ENCODE results near the gene LENG8. TPM values are rescaled to one million over a fixed set of nuclear protein-coding genes. Genes with fewer than 3 reads are reported as not detected.
A peak's percentile ranks its signal among the peaks of the same experiment; 100 is the strongest.

LENG8 gene
- total and polyA plus RNA-seq, 2 of the 13 experiments (the other 11 are each of a cell fraction or from before 2014, with no cell fraction given): 14.3 to 41.9 TPM

DNA sequence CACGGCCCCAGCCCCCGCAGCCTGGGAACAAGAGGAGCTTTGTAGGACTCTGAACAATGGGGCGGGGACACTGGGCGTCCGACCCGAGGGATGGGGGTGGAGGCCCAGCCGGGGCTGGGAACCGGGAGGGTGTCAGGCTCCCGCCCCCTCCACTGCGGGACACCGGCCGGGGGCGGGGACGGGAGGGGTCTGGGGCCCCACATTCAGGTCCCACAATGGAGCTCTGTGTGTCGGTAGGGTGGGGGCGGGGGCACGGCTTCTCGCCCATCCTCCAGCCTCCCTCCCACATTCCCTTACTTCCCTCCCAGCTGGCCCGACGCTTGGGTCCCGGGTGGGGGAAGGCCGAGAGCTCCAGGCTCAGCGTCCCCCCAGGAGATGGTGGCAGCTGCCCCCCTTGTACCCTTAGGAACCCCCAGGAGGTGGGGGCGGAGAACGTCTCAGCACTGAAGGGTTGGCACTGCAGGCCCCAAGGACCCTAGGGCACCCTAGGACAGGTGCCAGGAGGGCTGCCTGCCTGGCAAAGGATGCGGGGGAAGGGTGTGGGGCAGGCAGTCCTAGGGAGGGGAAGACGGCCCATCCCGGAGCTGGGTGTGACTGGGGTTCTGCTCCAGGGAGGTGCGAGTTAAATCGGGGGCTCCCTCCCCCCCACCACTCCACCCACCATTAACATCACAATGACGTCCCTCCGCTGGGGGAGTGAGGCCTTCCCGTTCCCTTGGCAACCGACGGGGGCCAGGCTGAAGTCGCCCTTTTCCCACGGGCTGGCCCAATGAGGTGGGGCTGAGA is 28.4 kb upstream of the LENG8 start (continued):
- TF ChIP-seq IRF1 (CRISPR knock-in tag; IDR thresholded peaks at IDR 0.05; ENCODE audit: low read depth): no peak
- TF ChIP-seq GATAD2A (CRISPR knock-in tag; IDR thresholded peaks at IDR 0.05): peak; percentile 45; the same call in 1 of the 2 replicates
- TF ChIP-seq, protein P1, sequence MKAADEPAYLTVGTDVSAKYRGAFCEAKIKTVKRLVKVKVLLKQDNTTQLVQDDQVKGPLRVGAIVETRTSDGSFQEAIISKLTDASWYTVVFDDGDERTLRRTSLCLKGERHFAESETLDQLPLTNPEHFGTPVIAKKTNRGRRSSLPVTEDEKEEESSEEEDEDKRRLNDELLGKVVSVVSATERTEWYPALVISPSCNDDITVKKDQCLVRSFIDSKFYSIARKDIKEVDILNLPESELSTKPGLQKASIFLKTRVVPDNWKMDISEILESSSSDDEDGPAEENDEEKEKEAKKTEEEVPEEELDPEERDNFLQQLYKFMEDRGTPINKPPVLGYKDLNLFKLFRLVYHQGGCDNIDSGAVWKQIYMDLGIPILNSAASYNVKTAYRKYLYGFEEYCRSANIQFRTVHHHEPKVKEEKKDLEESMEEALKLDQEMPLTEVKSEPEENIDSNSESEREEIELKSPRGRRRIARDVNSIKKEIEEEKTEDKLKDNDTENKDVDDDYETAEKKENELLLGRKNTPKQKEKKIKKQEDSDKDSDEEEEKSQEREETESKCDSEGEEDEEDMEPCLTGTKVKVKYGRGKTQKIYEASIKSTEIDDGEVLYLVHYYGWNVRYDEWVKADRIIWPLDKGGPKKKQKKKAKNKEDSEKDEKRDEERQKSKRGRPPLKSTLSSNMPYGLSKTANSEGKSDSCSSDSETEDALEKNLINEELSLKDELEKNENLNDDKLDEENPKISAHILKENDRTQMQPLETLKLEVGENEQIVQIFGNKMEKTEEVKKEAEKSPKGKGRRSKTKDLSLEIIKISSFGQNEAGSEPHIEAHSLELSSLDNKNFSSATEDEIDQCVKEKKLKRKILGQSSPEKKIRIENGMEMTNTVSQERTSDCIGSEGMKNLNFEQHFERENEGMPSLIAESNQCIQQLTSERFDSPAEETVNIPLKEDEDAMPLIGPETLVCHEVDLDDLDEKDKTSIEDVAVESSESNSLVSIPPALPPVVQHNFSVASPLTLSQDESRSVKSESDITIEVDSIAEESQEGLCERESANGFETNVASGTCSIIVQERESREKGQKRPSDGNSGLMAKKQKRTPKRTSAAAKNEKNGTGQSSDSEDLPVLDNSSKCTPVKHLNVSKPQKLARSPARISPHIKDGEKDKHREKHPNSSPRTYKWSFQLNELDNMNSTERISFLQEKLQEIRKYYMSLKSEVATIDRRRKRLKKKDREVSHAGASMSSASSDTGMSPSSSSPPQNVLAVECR (CRISPR knock-in tag; IDR thresholded peaks at IDR 0.05; ENCODE audit: borderline replicate concordance): no peak; the same call in 1 of the 2 replicates
- TF ChIP-seq SP5 (CRISPR knock-in tag; IDR thresholded peaks at IDR 0.05; ENCODE audit: borderline replicate concordance, low read depth): peak; percentile 97
- TF ChIP-seq NRL (CRISPR knock-in tag; IDR thresholded peaks at IDR 0.05; ENCODE audit: borderline replicate concordance): no peak
- TF ChIP-seq, protein P2, sequence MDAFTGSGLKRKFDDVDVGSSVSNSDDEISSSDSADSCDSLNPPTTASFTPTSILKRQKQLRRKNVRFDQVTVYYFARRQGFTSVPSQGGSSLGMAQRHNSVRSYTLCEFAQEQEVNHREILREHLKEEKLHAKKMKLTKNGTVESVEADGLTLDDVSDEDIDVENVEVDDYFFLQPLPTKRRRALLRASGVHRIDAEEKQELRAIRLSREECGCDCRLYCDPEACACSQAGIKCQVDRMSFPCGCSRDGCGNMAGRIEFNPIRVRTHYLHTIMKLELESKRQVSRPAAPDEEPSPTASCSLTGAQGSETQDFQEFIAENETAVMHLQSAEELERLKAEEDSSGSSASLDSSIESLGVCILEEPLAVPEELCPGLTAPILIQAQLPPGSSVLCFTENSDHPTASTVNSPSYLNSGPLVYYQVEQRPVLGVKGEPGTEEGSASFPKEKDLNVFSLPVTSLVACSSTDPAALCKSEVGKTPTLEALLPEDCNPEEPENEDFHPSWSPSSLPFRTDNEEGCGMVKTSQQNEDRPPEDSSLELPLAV (CRISPR knock-in tag; conservative IDR thresholded peaks at IDR 0.05; ENCODE audit: low read depth): no peak
- no peak for TF ChIP-seq TP53 (CRISPR knock-in tag; conservative IDR thresholded peaks at IDR 0.05)
- peak; percentile 60 for TF ChIP-seq POLR2G (IDR thresholded peaks at IDR 0.05; ENCODE audit: low read depth, low read length)
- TF ChIP-seq ZNF577 (CRISPR knock-in tag; IDR thresholded peaks at IDR 0.05; ENCODE audit: borderline replicate concordance, low read depth): no peak
- no peak for TF ChIP-seq KMT2A (CRISPR knock-in tag; IDR thresholded peaks at IDR 0.05)
- TF ChIP-seq ZNF234 (CRISPR knock-in tag; conservative IDR thresholded peaks at IDR 0.05): no peak
- TF ChIP-seq ZFX (CRISPR knock-in tag; IDR thresholded peaks at IDR 0.05; ENCODE audit: low read depth): peak; percentile 65; the same call in 1 of the 2 replicates
- TF ChIP-seq ZFP37 (CRISPR knock-in tag; IDR thresholded peaks at IDR 0.05; ENCODE audit: borderline replicate concordance): no peak
- TF ChIP-seq, protein P3, sequence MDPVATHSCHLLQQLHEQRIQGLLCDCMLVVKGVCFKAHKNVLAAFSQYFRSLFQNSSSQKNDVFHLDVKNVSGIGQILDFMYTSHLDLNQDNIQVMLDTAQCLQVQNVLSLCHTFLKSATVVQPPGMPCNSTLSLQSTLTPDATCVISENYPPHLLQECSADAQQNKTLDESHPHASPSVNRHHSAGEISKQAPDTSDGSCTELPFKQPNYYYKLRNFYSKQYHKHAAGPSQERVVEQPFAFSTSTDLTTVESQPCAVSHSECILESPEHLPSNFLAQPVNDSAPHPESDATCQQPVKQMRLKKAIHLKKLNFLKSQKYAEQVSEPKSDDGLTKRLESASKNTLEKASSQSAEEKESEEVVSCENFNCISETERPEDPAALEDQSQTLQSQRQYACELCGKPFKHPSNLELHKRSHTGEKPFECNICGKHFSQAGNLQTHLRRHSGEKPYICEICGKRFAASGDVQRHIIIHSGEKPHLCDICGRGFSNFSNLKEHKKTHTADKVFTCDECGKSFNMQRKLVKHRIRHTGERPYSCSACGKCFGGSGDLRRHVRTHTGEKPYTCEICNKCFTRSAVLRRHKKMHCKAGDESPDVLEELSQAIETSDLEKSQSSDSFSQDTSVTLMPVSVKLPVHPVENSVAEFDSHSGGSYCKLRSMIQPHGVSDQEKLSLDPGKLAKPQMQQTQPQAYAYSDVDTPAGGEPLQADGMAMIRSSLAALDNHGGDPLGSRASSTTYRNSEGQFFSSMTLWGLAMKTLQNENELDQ (CRISPR knock-in tag; IDR thresholded peaks at IDR 0.05; ENCODE audit: borderline replicate concordance): no peak
- TF ChIP-seq, protein P4, sequence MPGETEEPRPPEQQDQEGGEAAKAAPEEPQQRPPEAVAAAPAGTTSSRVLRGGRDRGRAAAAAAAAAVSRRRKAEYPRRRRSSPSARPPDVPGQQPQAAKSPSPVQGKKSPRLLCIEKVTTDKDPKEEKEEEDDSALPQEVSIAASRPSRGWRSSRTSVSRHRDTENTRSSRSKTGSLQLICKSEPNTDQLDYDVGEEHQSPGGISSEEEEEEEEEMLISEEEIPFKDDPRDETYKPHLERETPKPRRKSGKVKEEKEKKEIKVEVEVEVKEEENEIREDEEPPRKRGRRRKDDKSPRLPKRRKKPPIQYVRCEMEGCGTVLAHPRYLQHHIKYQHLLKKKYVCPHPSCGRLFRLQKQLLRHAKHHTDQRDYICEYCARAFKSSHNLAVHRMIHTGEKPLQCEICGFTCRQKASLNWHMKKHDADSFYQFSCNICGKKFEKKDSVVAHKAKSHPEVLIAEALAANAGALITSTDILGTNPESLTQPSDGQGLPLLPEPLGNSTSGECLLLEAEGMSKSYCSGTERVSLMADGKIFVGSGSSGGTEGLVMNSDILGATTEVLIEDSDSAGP (CRISPR knock-in tag; IDR thresholded peaks at IDR 0.05; ENCODE audit: borderline replicate concordance): peak; percentile 72; the same call in 1 of the 2 replicates

Measured in HepG2 (cell line).